ENCODE measurements around the gene RBMS2.

RBMS2 gene

GRCh38 chr12:56581418-56582145 is 60.0 kb downstream of the RBMS2 start:
- DNase-seq (ENCODE audit: low read depth) = no peak

- DNase-seq (ENCODE audit: low read depth) = no peak
These were observed 63.5 kb downstream of the RBMS2 start for GRCh38 chr12:56585098-56585497.

GRCh38 chr12:56589783-56590182 is 68.2 kb downstream of the RBMS2 start:
- DNase-seq (ENCODE audit: low read depth) = no peak

GRCh38 chr12:56590237-56590830 is 68.7 kb downstream of the RBMS2 start:
- DNase-seq (ENCODE audit: low read depth) = no peak

- no peak for DNase-seq (ENCODE audit: low read depth)
These were observed 69.5 kb downstream of the RBMS2 start for GRCh38 chr12:56591126-56591525.

GRCh38 chr12:56591961-56592360 is 70.3 kb downstream of the RBMS2 start:
- no peak for DNase-seq (ENCODE audit: low read depth)

GRCh38 chr12:56593909-56594621 is 72.4 kb downstream of the RBMS2 start:
- DNase-seq (ENCODE audit: low read depth) = peak; percentile 58

GRCh38 chr12:56596815-56597214 is 75.2 kb downstream of the RBMS2 start:
- no peak for DNase-seq (ENCODE audit: low read depth)

- no peak for DNase-seq (ENCODE audit: low read depth)
These were observed 77.4 kb downstream of the RBMS2 start for GRCh38 chr12:56599041-56599440.

GRCh38 chr12:56599797-56600196 is 78.2 kb downstream of the RBMS2 start:
- no peak for DNase-seq (ENCODE audit: low read depth)

- DNase-seq (ENCODE audit: low read depth) = no peak
These were observed 79.1 kb downstream of the RBMS2 start for GRCh38 chr12:56600753-56601152.

- no peak for DNase-seq (ENCODE audit: low read depth)
These were observed 79.9 kb downstream of the RBMS2 start for GRCh38 chr12:56601503-56601902.

GRCh38 chr12:56602239-56602638 is 80.6 kb downstream of the RBMS2 start:
- no peak for DNase-seq (ENCODE audit: low read depth)

GRCh38 chr12:56604355-56604754 is 82.7 kb downstream of the RBMS2 start:
- DNase-seq (ENCODE audit: low read depth) = no peak

- no peak for DNase-seq (ENCODE audit: low read depth)
These were observed 93.0 kb downstream of the RBMS2 start for GRCh38 chr12:56614627-56615026.

GRCh38 chr12:56616244-56616643 is 94.6 kb downstream of the RBMS2 start:
- no peak for DNase-seq (ENCODE audit: low read depth)

- DNase-seq (ENCODE audit: low read depth) = no peak
These were observed 95.3 kb downstream of the RBMS2 start for GRCh38 chr12:56616925-56617324.

- DNase-seq (ENCODE audit: low read depth) = no peak
These were observed 100.9 kb downstream of the RBMS2 start for GRCh38 chr12:56622535-56622934.

GRCh38 chr12:56626701-56627100 is 105.1 kb downstream of the RBMS2 start:
- DNase-seq (ENCODE audit: low read depth) = no peak

GRCh38 chr12:56628671-56629458 is 107.2 kb downstream of the RBMS2 start:
- peak; percentile 64 for DNase-seq (ENCODE audit: low read depth)

GRCh38 chr12:56629459-56630179 is 108.0 kb downstream of the RBMS2 start:
- no peak for DNase-seq (ENCODE audit: low read depth)

- peak; percentile 71 for DNase-seq (ENCODE audit: low read depth)
These were observed 108.6 kb downstream of the RBMS2 start, which contains the start of gene BAZ2A for GRCh38 chr12:56630180-56630632. Gene BAZ2A (minus strand): TSS chr12:56630326. CDS start chr12:56617530, 12,796 bp downstream.
